ENCODE measurements around the gene HECTD4. TPM values are rescaled to one million over a fixed set of nuclear protein-coding genes. Genes with fewer than 3 reads are reported as not detected.

HECTD4 gene
- total RNA-seq, 2 experiments from 2014 or later: 34.5 to 62.4 TPM

DNA sequence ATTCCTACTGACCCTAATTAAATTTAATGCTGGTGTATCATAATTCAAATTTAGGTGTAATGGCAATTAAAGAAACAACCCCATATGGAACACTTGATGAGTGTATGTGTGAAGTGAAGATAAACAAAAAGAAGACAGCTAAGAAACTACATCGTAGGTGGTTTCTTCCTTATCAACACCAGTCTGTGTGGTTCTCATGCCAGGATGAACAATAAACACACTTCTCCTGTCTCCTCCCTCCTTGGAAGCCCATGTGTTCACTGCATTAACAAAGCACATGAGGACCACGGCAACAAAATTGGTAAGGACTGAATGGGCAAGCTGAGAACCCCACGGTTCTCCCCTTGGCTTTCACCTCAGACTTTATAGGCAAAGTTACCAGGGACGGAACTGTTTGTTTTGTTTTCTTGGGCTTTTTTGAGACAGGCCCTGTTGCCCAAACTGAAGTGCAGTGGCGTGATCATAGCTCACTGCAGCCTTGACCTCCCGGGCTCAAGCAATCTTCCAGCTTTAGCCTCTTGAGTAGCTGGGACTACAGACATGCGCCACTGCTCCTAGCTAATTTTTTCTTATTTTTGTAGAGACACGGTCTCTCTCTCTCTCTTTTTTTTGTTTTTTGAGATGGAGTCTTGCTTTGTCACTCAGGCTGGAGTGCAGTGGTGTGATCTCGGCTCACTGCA lies 185.9 kb downstream of the HECTD4 start:
- H3K9me2 ChIP-seq (ENCODE audit: insufficient read depth, low read length): no peaks in the 10 kb centered on the region
- no peak overlapping the region for H3K27ac ChIP-seq (ENCODE audit: low read depth, low read length, poor library complexity, severe bottlenecking)
- POLR2A ChIA-PET: no interaction called here
- no peak for TF ChIP-seq EZH2phosphoT487 (IDR thresholded peaks at IDR 0.05; ENCODE audit: borderline replicate concordance, low read depth, low read length)
- TF ChIP-seq, protein P1, sequence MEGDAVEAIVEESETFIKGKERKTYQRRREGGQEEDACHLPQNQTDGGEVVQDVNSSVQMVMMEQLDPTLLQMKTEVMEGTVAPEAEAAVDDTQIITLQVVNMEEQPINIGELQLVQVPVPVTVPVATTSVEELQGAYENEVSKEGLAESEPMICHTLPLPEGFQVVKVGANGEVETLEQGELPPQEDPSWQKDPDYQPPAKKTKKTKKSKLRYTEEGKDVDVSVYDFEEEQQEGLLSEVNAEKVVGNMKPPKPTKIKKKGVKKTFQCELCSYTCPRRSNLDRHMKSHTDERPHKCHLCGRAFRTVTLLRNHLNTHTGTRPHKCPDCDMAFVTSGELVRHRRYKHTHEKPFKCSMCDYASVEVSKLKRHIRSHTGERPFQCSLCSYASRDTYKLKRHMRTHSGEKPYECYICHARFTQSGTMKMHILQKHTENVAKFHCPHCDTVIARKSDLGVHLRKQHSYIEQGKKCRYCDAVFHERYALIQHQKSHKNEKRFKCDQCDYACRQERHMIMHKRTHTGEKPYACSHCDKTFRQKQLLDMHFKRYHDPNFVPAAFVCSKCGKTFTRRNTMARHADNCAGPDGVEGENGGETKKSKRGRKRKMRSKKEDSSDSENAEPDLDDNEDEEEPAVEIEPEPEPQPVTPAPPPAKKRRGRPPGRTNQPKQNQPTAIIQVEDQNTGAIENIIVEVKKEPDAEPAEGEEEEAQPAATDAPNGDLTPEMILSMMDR (conservative IDR thresholded peaks at IDR 0.05; ENCODE audit: low read length): no peak
- no peaks in the 10 kb centered on the region for H4K20me1 ChIP-seq (ENCODE audit: insufficient read depth, low read length)
- no peak for DNase-seq (ENCODE audit: low spot score)
- peaks cover 48% of the 10 kb centered on the region for H3K36me3 ChIP-seq (ENCODE audit: insufficient read depth, low read length)
- H3K4me2 ChIP-seq (ENCODE audit: low read length): no peak overlapping the region
- no peaks in the 10 kb centered on the region for H3K9me3 ChIP-seq (ENCODE audit: low read length)
- BruUV-seq (replicated peaks): no TSS peak
- no peak overlapping the region for H2AFZ ChIP-seq (ENCODE audit: low read length)
- no peaks in the 10 kb centered on the region for H3K79me2 ChIP-seq (ENCODE audit: insufficient read depth, low read depth, low read length)
- H3K4me1 ChIP-seq (ENCODE audit: insufficient read depth, low read length, poor library complexity, severe bottlenecking): no peaks in the 10 kb centered on the region
- CTCF ChIA-PET (ENCODE audit: unreplicated experiment): no interaction called here
- no peak overlapping the region for H3K4me3 ChIP-seq (ENCODE audit: low read depth, low read length, poor library complexity, severe bottlenecking)
- intact Hi-C loops (cut with micrococcal nuclease; ENCODE audit: unreplicated experiment): no loop called here

DNA sequence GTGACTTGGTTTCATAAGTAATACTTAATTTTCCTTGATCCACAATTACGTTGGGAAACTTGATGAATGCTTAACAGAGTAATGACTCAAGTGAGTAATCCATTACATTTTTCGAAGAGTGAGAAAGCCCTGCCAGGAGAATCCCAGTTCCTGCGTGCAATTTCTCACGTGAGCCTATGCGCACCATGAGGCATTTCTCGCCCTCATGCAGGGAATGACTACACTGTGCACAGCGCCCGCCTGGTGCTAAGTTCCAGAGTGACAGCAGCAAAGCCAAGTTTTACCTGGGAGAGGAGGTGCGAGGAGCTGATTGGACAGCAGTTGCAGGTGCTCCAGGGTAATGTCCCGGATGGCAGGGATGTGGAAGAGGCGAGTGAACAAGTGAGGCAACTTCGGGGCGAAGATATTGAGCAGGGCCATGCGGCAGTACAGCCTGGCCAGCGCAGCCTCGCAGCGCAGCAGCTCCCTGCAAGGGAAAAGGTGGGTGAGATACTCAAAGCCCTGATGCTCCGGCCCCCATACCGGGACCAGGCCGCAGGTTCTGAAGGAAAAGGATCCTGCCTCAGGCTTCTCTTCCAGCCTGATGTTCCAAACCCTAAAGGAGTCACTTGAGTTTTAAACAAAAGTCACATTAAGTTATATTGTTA lies 187.5 kb downstream of the HECTD4 start:
- Histone ChIP-seq H3K36me3 (ENCODE audit: insufficient read depth, low read length) (peaks cover 43% of the 10 kb centered on the region), H3K4me1 (ENCODE audit: insufficient read depth, low read length, poor library complexity, severe bottlenecking) (no peaks in the 10 kb centered on the region), H3K9me3 (ENCODE audit: low read length) (no peaks in the 10 kb centered on the region), H4K20me1 (ENCODE audit: insufficient read depth, low read length) (no peaks in the 10 kb centered on the region), H3K4me3 (ENCODE audit: low read depth, low read length, poor library complexity, severe bottlenecking) (no peak overlapping the region), H3K4me2 (ENCODE audit: low read length) (no peak overlapping the region), H3K9me2 (ENCODE audit: insufficient read depth, low read length) (no peaks in the 10 kb centered on the region), H3K27ac (ENCODE audit: low read depth, low read length, poor library complexity, severe bottlenecking) (no peak overlapping the region), H3K79me2 (ENCODE audit: insufficient read depth, low read depth, low read length) (no peaks in the 10 kb centered on the region), H2AFZ (ENCODE audit: low read length) (no peak overlapping the region)
- BruUV-seq (replicated peaks): no TSS peak
- POLR2A ChIA-PET: no interaction called here
- CTCF ChIA-PET (ENCODE audit: unreplicated experiment): no interaction called here
- intact Hi-C loops (cut with micrococcal nuclease; ENCODE audit: unreplicated experiment): no loop called here
- no peak for DNase-seq (ENCODE audit: low spot score)
- no peak for TF ChIP-seq EZH2phosphoT487 (IDR thresholded peaks at IDR 0.05; ENCODE audit: borderline replicate concordance, low read depth, low read length)
- TF ChIP-seq, protein P1 (conservative IDR thresholded peaks at IDR 0.05; ENCODE audit: low read length): no peak

DNA sequence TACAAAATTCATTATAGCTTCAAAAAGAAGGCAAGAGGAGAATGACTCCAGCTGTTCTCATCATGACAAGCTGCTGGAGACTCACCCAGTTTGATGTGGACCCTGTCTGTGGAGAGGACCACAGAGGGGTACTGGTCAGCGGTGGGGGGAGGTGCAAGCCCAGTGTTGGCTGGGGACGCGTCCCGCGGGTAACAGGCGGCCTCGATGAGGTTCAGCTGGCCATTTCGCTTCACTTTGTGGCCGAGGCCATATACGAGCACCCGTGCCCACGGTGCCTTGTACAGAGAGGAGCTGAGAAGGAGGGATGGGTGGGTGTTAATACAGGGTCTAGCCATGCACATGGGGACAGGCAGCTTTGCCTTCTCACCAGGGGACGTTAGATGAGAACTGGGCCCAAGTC lies 189.8 kb downstream of the HECTD4 start:
- no TSS peak for BruUV-seq (replicated peaks)
- peaks cover 27% of the 10 kb centered on the region for H3K36me3 ChIP-seq (ENCODE audit: insufficient read depth, low read length)
- CTCF ChIA-PET (ENCODE audit: unreplicated experiment): interaction anchor here (0.6 kb wide), 1 partner anchor 754 kb away, joined by 3 read pairs; no protein-coding TSS in a partner anchor

More for the DNA sequence above, 189.8 kb downstream of the HECTD4 start:
- no peaks in the 10 kb centered on the region for H4K20me1 ChIP-seq (ENCODE audit: insufficient read depth, low read length)
- H2AFZ ChIP-seq (ENCODE audit: low read length): no peak overlapping the region
- no peak overlapping the region for H3K4me2 ChIP-seq (ENCODE audit: low read length)
- no peak for TF ChIP-seq EZH2phosphoT487 (IDR thresholded peaks at IDR 0.05; ENCODE audit: borderline replicate concordance, low read depth, low read length)
- TF ChIP-seq, protein P1 (conservative IDR thresholded peaks at IDR 0.05; ENCODE audit: low read length): no peak
- H3K4me3 ChIP-seq (ENCODE audit: low read depth, low read length, poor library complexity, severe bottlenecking): no peak overlapping the region
- H3K79me2 ChIP-seq (ENCODE audit: insufficient read depth, low read depth, low read length): no peaks in the 10 kb centered on the region
- no peaks in the 10 kb centered on the region for H3K4me1 ChIP-seq (ENCODE audit: insufficient read depth, low read length, poor library complexity, severe bottlenecking)
- no peak overlapping the region for H3K27ac ChIP-seq (ENCODE audit: low read depth, low read length, poor library complexity, severe bottlenecking)
- intact Hi-C loops (cut with micrococcal nuclease; ENCODE audit: unreplicated experiment): no loop called here
- no peak for DNase-seq (ENCODE audit: low spot score)
- POLR2A ChIA-PET: no interaction called here
- H3K9me3 ChIP-seq (ENCODE audit: low read length): no peaks in the 10 kb centered on the region
- H3K9me2 ChIP-seq (ENCODE audit: insufficient read depth, low read length): no peaks in the 10 kb centered on the region
